Liver (tissue), 9 donors: ENCODE measurements around the gene IDI2. TPM values are rescaled to one million over a fixed set of nuclear protein-coding genes. Genes with fewer than 3 reads are reported as not detected.

Experiments
- DNase-seq: peaks from one replicate; pipeline ENCODE4 v3.0.0-alpha.2; 2017; ENCODE audit warnings: low spot score
- H3K27ac ChIP-seq, 2 donors: one replicate each; pipeline ENCODE4 v1.7.0; 2013; ENCODE audit warnings: inconsistent platforms in 2 of 2, low read length in 2 of 2, control low read depth in 1 of 2, low read depth in 1 of 2, mild to moderate bottlenecking in 1 of 2
- H3K27me3 ChIP-seq, 4 donors: one replicate each; pipeline versions ENCODE4 v1.6.1 to v1.7.0; 2013; ENCODE audit warnings: low read length in 3 of 4, inconsistent platforms in 1 of 4, mild to moderate bottlenecking in 1 of 4, moderate library complexity in 1 of 4; ENCODE audit not compliant: control insufficient read depth in 4 of 4, insufficient read depth in 4 of 4
- H3K36me3 ChIP-seq, 4 donors: one replicate each; pipeline versions ENCODE4 v1.6.1 to v1.7.0; 2013; ENCODE audit warnings: low read length in 3 of 4, mild to moderate bottlenecking in 3 of 4, low read depth in 1 of 4, moderate library complexity in 1 of 4; ENCODE audit not compliant: control insufficient read depth in 4 of 4, insufficient read depth in 3 of 4
- H3K4me1 ChIP-seq, 4 donors: one replicate each; pipeline versions ENCODE4 v1.6.1 to v1.7.0; 2013; ENCODE audit warnings: low read length in 3 of 4, mild to moderate bottlenecking in 3 of 4, moderate library complexity in 1 of 4; ENCODE audit not compliant: control insufficient read depth in 4 of 4, insufficient read depth in 4 of 4
- H3K4me3 ChIP-seq, 3 donors: one replicate each; pipeline versions ENCODE4 v1.6.1 to v1.7.0; 2013; ENCODE audit warnings: low read length in 3 of 3, control low read depth in 1 of 3, low read depth in 1 of 3, mild to moderate bottlenecking in 1 of 3
- H3K9ac ChIP-seq, 2 donors: one replicate each; pipeline ENCODE4 v1.7.0; 2013; ENCODE audit warnings: low read length in 2 of 2, mild to moderate bottlenecking in 2 of 2, moderate library complexity in 2 of 2, control low read depth in 1 of 2, low read depth in 1 of 2
- H3K9me3 ChIP-seq, 4 donors: one replicate each; pipeline versions ENCODE4 v1.6.1 to v1.7.0; 2013; ENCODE audit warnings: low read length in 3 of 4; ENCODE audit not compliant: control insufficient read depth in 4 of 4
- ATF3 ChIP-seq: IDR thresholded peaks from 2 replicates; pipeline ENCODE4 v1.6.1; 2016; ENCODE audit warnings: antibody characterized with exemption
- CTCF ChIP-seq: fragments of 150-350 bp; IDR thresholded peaks from 2 replicates; pipeline ENCODE4 v1.5.1; 2017; ENCODE audit warnings: improper control_type of control experiment, low read depth, low read length; ENCODE audit not compliant: missing input control
- EGR1 ChIP-seq, 2 donors: IDR thresholded peaks; 2 replicates each; pipeline ENCODE4 v1.6.1; 2016 to 2018; ENCODE audit warnings: antibody characterized with exemption in 2 of 2, low read depth in 2 of 2
- FOXA1 ChIP-seq: IDR thresholded peaks from 2 replicates; pipeline ENCODE4 v1.6.1; 2016; ENCODE audit warnings: antibody characterized with exemption
- FOXA2 ChIP-seq: IDR thresholded peaks from 2 replicates; pipeline ENCODE4 v1.6.1; 2016; ENCODE audit warnings: antibody characterized with exemption
- GABPA ChIP-seq, 2 donors: IDR thresholded peaks in 1 of 2; conservative IDR thresholded peaks in 1 of 2; 2 replicates each; pipeline ENCODE4 v1.6.1; 2016; ENCODE audit warnings: antibody characterized with exemption in 2 of 2, mild to moderate bottlenecking in 1 of 2, moderate library complexity in 1 of 2
- HNF4A ChIP-seq, 2 donors: conservative IDR thresholded peaks; 2 replicates each; pipeline ENCODE4 v1.6.1; 2016; ENCODE audit warnings: antibody characterized with exemption in 2 of 2, mild to moderate bottlenecking in 2 of 2
- HNF4G ChIP-seq: IDR thresholded peaks from 2 replicates; pipeline ENCODE4 v1.6.1; 2016; ENCODE audit warnings: antibody characterized with exemption
- JUND ChIP-seq, 2 donors: IDR thresholded peaks; 2 replicates each; pipeline ENCODE4 v1.6.1; 2016; ENCODE audit warnings: antibody characterized with exemption in 2 of 2
- MAX ChIP-seq: IDR thresholded peaks from 2 replicates; pipeline ENCODE4 v1.6.1; 2016; ENCODE audit warnings: antibody characterized with exemption
- NR2F2 ChIP-seq: IDR thresholded peaks from 2 replicates; pipeline ENCODE4 v1.6.1; 2016; ENCODE audit warnings: antibody characterized with exemption
- RAD21 ChIP-seq, 2 donors: IDR thresholded peaks; 2 replicates each; pipeline ENCODE4 v1.6.1; 2016; ENCODE audit warnings: antibody characterized with exemption in 2 of 2, mild to moderate bottlenecking in 2 of 2
- REST ChIP-seq: IDR thresholded peaks from 2 replicates; pipeline ENCODE4 v1.6.1; 2016; ENCODE audit warnings: antibody characterized with exemption, mild to moderate bottlenecking
- RXRA ChIP-seq, 2 donors: IDR thresholded peaks; 2 replicates each; pipeline ENCODE4 v1.6.1; 2017 to 2018; ENCODE audit warnings: antibody characterized with exemption in 2 of 2, mild to moderate bottlenecking in 1 of 2
- SP1 ChIP-seq: IDR thresholded peaks from 2 replicates; pipeline ENCODE4 v1.6.1; 2018; ENCODE audit warnings: antibody characterized with exemption, mild to moderate bottlenecking
- TAF1 ChIP-seq: conservative IDR thresholded peaks from 2 replicates; pipeline ENCODE4 v1.6.1; 2016; ENCODE audit warnings: antibody characterized with exemption, mild to moderate bottlenecking
- YY1 ChIP-seq: IDR thresholded peaks from 2 replicates; pipeline ENCODE4 v1.6.1; 2016; ENCODE audit warnings: antibody characterized with exemption, mild to moderate bottlenecking
- ZBTB33 ChIP-seq: IDR thresholded peaks from 2 replicates; pipeline ENCODE4 v1.6.1; 2016; ENCODE audit warnings: antibody characterized with exemption
- WGBS: extraction: QIAGEN DNeasy Blood & Tissue Kit; methylation state at CpG from one replicate; pipeline ENCODE4 v1.1.7; 2013; 5-methylcytosine and 5-hydroxymethylcytosine counted together
- polyA plus RNA-seq, 2 donors: library from polyadenylated mRNA; stranded (reverse) in 1 of 2; unstranded in 1 of 2; fragments of 200-250 nt in 1 of 2; fragments of >200 nt in 1 of 2; fragmentation: Nextera tagmentation in 1 of 2; extraction: Ambion mirVana in 1 of 2; gene quantifications; one replicate each; pipeline versions ENCODE4 v1.2.1 to v1.2.3, GENCODE V29; 2013 to 2015
- total RNA-seq, 2 donors: library from RNA; depleted of rRNA; stranded (reverse); fragments of >200 nt; gene quantifications; one replicate each; pipeline ENCODE4 v1.2.3, GENCODE V29; 2014
- donor health status: healthy.
- donor health status: healthy.
- donor health status: healthy.
- donor health status: healthy.
- donor health status: healthy.

The IDI2 gene
- total and polyA plus RNA-seq, 4 donors: not detected

GRCh38 chr10:1048732-1049424, 23.2 kb upstream of the IDI2 start, which contains the start of gene IDI1:
TSS of gene IDI1 (minus strand) at chr10:1049119. CDS start at chr10:1049003, 116 bp downstream.
- Histone ChIP-seq H3K9me3 (no peaks in the 10 kb centered on the region), H3K4me3 (peak within 1 kb of the TSS; percentile 81 to 100 (median 90)), H3K4me1 (peaks cover 0 to 65% (median 32%) of the 10 kb centered on the region in 4 donors), H3K9ac (peak within 1 kb of the TSS; percentile 76 to 97), H3K27me3 (no peaks in the 10 kb centered on the region), H3K36me3 (peaks cover 2 to 4% (median 2%) of the 10 kb centered on the region in 4 donors), H3K27ac (peak within 1 kb of the TSS; percentile 96 to 99)
- WGBS: under 1% methylated on average over 83 of the region's 83 CpGs
- TF ChIP-seq EGR1 (IDR thresholded peaks at IDR 0.05; ENCODE audit: low read depth in 2 of 2) (no peak), JUND (IDR thresholded peaks at IDR 0.05) (peak; percentile 26 to 37), FOXA2 (no peak), CTCF (no peak), MAX (no peak), HNF4A (conservative IDR thresholded peaks at IDR 0.05) (no peak), RXRA (IDR thresholded peaks at IDR 0.05) (peak; percentile 53 to 57), HNF4G (no peak), NR2F2 (peak; percentile 29), TAF1 (peak; percentile 70), SP1 (peak; percentile 87), GABPA (IDR thresholded peaks at IDR 0.05 in 1 of 2, conservative IDR thresholded peaks at IDR 0.05 in 1 of 2) (peak; percentile 62 to 88), REST (peak; percentile 92), ZBTB33 (peak; percentile 60), ATF3 (no peak), RAD21 (IDR thresholded peaks at IDR 0.05) (peak in 1 of 2 donors; percentile 22), YY1 (peak; percentile 90), FOXA1 (peak; percentile 75)
- DNase-seq: peak; percentile 97
